ENCODE results near the gene VWF. TPM values are rescaled to one million over a fixed set of nuclear protein-coding genes. Genes with fewer than 3 reads are reported as not detected.

The VWF gene
- total and polyA plus RNA-seq, 2 experiments from 2014 or later: 0.42 to 0.56 TPM

DNA sequence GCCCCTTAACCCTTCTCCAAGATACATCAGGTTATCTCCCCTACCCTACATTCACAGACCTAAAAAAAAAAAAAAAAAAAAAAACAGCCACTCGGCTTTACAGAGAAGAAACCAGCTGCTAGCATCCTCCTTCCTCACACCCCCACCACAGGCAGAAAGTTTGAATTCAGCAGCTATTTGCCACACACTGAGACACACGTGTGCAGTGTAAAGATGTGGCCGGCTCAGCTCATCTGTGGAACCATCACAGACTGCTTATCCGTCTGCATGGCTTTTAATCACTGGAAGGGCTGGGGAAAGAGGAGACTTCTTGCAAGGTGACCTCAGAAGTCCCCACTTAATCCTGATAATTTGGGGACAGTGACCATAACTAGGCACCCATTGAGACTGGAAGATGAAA lies 50.0 kb downstream of the VWF start (continued):
- TF ChIP-seq REST (IDR thresholded peaks at IDR 0.05; ENCODE audit: unreplicated experiment): no peak
- TF ChIP-seq EZH2 (IDR thresholded peaks at IDR 0.05; ENCODE audit: low read depth, unreplicated experiment): no peak
- TF ChIP-seq NANOG (IDR thresholded peaks at IDR 0.05; ENCODE audit: borderline replicate concordance): no peak
- no peak for TF ChIP-seq CREB1 (CRISPR knock-in tag; IDR thresholded peaks at IDR 0.05; ENCODE audit: low read depth)
- TF ChIP-seq JUNB (IDR thresholded peaks at IDR 0.05; ENCODE audit: unreplicated experiment): no peak
- TF ChIP-seq STAT1 (IDR thresholded peaks at IDR 0.05; ENCODE audit: unreplicated experiment): no peak
- TF ChIP-seq, protein P1, sequence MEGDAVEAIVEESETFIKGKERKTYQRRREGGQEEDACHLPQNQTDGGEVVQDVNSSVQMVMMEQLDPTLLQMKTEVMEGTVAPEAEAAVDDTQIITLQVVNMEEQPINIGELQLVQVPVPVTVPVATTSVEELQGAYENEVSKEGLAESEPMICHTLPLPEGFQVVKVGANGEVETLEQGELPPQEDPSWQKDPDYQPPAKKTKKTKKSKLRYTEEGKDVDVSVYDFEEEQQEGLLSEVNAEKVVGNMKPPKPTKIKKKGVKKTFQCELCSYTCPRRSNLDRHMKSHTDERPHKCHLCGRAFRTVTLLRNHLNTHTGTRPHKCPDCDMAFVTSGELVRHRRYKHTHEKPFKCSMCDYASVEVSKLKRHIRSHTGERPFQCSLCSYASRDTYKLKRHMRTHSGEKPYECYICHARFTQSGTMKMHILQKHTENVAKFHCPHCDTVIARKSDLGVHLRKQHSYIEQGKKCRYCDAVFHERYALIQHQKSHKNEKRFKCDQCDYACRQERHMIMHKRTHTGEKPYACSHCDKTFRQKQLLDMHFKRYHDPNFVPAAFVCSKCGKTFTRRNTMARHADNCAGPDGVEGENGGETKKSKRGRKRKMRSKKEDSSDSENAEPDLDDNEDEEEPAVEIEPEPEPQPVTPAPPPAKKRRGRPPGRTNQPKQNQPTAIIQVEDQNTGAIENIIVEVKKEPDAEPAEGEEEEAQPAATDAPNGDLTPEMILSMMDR (conservative IDR thresholded peaks at IDR 0.05; ENCODE audit: low read depth in 2 of 2): no peak
- TF ChIP-seq ZNF114 (CRISPR knock-in tag; IDR thresholded peaks at IDR 0.05): no peak

GRCh38 chr12:6073426-6073825 lies 51.0 kb downstream of the VWF start:
- H3K4me1 ChIP-seq (ENCODE audit: insufficient read depth): peaks cover 4% of the 10 kb centered on the region
- ATAC-seq: no peak
- Mint-ChIP-seq H3K4me1 (peaks cover 14% of the 10 kb centered on the region), H3K9me3 (no peaks in the 10 kb centered on the region), H3K4me3 (no peak overlapping the region), H3K27me3 (ENCODE audit: insufficient read depth, low read depth, poor library complexity) (no peaks in the 10 kb centered on the region), H3K27ac (no peak overlapping the region), H3K36me3 (ENCODE audit: low read depth) (no peaks in the 10 kb centered on the region; the same call in 2 of the 3 replicates)
- H3K79me2 ChIP-seq (replicated peaks; ENCODE audit: insufficient read depth): no peaks in the 10 kb centered on the region
- H3F3A ChIP-seq (replicated peaks; ENCODE audit: low read depth): no peaks in the 10 kb centered on the region
- H3K36me3 ChIP-seq (ENCODE audit: insufficient read depth): no peaks in the 10 kb centered on the region
- H3K4me2 ChIP-seq: no peak overlapping the region
- H3K4me3 ChIP-seq: no peak overlapping the region
- H3K27ac ChIP-seq (ENCODE audit: low read depth): no peak overlapping the region
- H3K27me3 ChIP-seq (ENCODE audit: insufficient read depth): no peaks in the 10 kb centered on the region
- H4K20me1 ChIP-seq (replicated peaks; ENCODE audit: insufficient read depth): no peaks in the 10 kb centered on the region
- no peaks in the 10 kb centered on the region for H3K9me2 ChIP-seq (ENCODE audit: insufficient read depth)
- no peak overlapping the region for H2AFZ ChIP-seq
- DNase-seq (ENCODE audit: low spot score): no peak
- TF ChIP-seq, protein P2, sequence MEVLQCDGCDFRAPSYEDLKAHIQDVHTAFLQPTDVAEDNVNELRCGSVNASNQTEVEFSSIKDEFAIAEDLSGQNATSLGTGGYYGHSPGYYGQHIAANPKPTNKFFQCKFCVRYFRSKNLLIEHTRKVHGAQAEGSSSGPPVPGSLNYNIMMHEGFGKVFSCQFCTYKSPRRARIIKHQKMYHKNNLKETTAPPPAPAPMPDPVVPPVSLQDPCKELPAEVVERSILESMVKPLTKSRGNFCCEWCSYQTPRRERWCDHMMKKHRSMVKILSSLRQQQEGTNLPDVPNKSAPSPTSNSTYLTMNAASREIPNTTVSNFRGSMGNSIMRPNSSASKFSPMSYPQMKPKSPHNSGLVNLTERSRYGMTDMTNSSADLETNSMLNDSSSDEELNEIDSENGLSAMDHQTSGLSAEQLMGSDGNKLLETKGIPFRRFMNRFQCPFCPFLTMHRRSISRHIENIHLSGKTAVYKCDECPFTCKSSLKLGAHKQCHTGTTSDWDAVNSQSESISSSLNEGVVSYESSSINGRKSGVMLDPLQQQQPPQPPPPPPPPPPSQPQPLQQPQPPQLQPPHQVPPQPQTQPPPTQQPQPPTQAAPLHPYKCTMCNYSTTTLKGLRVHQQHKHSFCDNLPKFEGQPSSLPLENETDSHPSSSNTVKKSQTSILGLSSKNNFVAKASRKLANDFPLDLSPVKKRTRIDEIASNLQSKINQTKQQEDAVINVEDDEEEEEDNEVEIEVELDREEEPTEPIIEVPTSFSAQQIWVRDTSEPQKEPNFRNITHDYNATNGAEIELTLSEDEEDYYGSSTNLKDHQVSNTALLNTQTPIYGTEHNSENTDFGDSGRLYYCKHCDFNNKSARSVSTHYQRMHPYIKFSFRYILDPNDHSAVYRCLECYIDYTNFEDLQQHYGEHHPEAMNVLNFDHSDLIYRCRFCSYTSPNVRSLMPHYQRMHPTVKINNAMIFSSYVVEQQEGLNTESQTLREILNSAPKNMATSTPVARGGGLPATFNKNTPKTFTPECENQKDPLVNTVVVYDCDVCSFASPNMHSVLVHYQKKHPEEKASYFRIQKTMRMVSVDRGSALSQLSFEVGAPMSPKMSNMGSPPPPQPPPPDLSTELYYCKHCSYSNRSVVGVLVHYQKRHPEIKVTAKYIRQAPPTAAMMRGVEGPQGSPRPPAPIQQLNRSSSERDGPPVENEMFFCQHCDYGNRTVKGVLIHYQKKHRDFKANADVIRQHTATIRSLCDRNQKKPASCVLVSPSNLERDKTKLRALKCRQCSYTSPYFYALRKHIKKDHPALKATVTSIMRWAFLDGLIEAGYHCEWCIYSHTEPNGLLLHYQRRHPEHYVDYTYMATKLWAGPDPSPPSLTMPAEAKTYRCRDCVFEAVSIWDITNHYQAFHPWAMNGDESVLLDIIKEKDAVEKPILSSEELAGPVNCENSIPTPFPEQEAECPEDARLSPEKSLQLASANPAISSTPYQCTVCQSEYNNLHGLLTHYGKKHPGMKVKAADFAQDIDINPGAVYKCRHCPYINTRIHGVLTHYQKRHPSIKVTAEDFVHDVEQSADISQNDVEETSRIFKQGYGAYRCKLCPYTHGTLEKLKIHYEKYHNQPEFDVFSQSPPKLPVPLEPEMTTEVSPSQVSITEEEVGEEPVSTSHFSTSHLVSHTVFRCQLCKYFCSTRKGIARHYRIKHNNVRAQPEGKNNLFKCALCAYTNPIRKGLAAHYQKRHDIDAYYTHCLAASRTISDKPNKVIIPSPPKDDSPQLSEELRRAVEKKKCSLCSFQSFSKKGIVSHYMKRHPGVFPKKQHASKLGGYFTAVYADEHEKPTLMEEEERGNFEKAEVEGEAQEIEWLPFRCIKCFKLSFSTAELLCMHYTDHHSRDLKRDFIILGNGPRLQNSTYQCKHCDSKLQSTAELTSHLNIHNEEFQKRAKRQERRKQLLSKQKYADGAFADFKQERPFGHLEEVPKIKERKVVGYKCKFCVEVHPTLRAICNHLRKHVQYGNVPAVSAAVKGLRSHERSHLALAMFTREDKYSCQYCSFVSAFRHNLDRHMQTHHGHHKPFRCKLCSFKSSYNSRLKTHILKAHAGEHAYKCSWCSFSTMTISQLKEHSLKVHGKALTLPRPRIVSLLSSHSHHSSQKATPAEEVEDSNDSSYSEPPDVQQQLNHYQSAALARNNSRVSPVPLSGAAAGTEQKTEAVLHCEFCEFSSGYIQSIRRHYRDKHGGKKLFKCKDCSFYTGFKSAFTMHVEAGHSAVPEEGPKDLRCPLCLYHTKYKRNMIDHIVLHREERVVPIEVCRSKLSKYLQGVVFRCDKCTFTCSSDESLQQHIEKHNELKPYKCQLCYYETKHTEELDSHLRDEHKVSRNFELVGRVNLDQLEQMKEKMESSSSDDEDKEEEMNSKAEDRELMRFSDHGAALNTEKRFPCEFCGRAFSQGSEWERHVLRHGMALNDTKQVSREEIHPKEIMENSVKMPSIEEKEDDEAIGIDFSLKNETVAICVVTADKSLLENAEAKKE (CRISPR knock-in tag; IDR thresholded peaks at IDR 0.05): no peak
- TF ChIP-seq EZH2phosphoT487 (IDR thresholded peaks at IDR 0.05; ENCODE audit: unreplicated experiment) (no peak), ZNF331 (CRISPR knock-in tag; IDR thresholded peaks at IDR 0.05; ENCODE audit: low read depth) (no peak)
- TF ChIP-seq, protein P3, sequence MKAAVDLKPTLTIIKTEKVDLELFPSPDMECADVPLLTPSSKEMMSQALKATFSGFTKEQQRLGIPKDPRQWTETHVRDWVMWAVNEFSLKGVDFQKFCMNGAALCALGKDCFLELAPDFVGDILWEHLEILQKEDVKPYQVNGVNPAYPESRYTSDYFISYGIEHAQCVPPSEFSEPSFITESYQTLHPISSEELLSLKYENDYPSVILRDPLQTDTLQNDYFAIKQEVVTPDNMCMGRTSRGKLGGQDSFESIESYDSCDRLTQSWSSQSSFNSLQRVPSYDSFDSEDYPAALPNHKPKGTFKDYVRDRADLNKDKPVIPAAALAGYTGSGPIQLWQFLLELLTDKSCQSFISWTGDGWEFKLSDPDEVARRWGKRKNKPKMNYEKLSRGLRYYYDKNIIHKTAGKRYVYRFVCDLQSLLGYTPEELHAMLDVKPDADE (IDR thresholded peaks at IDR 0.05): no peak
